ENCODE data around the gene PLEKHG1.

Gene PLEKHG1

DNA sequence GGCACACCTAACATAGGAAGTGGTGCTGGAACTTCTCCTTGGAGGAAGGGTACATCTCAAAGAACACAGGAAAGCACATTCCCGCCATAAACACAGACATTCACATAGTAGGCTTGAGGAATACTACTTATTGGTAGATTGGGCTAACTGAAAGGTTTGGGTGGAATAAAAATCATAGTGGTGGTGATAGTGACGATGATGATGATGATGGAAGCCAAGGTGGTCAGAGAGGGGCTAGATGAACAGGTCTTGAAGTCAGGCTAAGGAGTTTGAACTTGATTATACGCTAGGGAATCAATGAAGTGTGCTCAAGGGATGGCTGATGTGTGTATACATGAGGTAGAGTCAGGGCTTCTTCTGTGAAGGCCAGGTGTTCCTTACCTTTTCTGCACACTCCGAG is 12.0 kb upstream of the PLEKHG1 start:
- Histone ChIP-seq H3K79me2 (ENCODE audit: insufficient read depth, low read length) (no peaks in the 10 kb centered on the region), H2AFZ (ENCODE audit: low read depth, low read length, severe bottlenecking) (no peak overlapping the region), H3K27ac (ENCODE audit: low read depth, low read length) (no peak overlapping the region), H3F3A (ENCODE audit: insufficient read depth) (no peaks in the 10 kb centered on the region), H3K4me3 (ENCODE audit: insufficient read depth, low read length, poor library complexity, severe bottlenecking) (no peak overlapping the region), H3K9me2 (replicated peaks; ENCODE audit: insufficient read depth, low read length) (no peaks in the 10 kb centered on the region), H4K20me1 (ENCODE audit: low read depth, low read length) (no peaks in the 10 kb centered on the region), H3K9me3 (ENCODE audit: insufficient read depth, low read length) (no peaks in the 10 kb centered on the region), H3K9ac (ENCODE audit: low read length) (no peak overlapping the region), H3K4me2 (ENCODE audit: low read depth, low read length, poor library complexity, severe bottlenecking) (no peak overlapping the region), H3K27me3 (ENCODE audit: low read length) (no peaks in the 10 kb centered on the region), H3K36me3 (ENCODE audit: low read length) (no peaks in the 10 kb centered on the region)
- TF ChIP-seq EZH2phosphoT487 (conservative IDR thresholded peaks at IDR 0.05; ENCODE audit: low read length) = no peak
- TF ChIP-seq, protein P1, sequence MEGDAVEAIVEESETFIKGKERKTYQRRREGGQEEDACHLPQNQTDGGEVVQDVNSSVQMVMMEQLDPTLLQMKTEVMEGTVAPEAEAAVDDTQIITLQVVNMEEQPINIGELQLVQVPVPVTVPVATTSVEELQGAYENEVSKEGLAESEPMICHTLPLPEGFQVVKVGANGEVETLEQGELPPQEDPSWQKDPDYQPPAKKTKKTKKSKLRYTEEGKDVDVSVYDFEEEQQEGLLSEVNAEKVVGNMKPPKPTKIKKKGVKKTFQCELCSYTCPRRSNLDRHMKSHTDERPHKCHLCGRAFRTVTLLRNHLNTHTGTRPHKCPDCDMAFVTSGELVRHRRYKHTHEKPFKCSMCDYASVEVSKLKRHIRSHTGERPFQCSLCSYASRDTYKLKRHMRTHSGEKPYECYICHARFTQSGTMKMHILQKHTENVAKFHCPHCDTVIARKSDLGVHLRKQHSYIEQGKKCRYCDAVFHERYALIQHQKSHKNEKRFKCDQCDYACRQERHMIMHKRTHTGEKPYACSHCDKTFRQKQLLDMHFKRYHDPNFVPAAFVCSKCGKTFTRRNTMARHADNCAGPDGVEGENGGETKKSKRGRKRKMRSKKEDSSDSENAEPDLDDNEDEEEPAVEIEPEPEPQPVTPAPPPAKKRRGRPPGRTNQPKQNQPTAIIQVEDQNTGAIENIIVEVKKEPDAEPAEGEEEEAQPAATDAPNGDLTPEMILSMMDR (IDR thresholded peaks at IDR 0.05; ENCODE audit: insufficient read depth, low read length, poor library complexity, severe bottlenecking) = no peak

DNA sequence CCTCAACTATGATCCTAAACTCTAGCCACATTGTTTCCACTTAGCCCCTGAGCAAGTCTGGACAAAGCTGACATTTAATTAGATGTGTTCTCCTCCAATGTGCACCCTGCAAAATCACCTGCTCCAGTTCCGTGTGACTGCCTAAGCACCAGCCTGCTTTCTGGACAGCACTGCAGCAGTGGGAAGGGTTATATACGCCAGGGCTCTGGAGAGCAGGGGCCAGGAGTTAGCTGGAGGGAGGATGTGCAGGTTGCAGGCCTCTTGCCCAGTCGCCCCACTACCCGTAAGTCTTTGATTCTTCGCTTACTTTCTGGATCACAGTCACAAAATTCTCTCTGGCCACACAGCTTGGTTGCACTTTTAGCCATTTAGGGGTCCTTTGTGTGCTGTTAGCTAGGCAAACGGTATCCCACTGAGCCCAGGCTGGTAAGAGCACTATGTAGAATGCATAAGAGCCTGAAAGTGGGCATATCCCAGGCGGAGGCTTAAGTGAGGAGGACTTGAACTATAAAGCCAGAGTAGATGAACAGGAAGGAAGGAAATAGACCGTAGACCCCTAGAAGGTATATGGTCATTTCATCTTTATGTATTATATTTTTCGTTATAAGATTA is 10.7 kb upstream of the PLEKHG1 start:
- no peak overlapping the region for H3K27ac ChIP-seq (ENCODE audit: low read depth, low read length)
- no peak overlapping the region for H3K4me2 ChIP-seq (ENCODE audit: low read depth, low read length, poor library complexity, severe bottlenecking)
- H3K9me2 ChIP-seq (replicated peaks; ENCODE audit: insufficient read depth, low read length) = no peaks in the 10 kb centered on the region
- no peaks in the 10 kb centered on the region for H4K20me1 ChIP-seq (ENCODE audit: low read depth, low read length)
- H3K79me2 ChIP-seq (ENCODE audit: insufficient read depth, low read length) = no peaks in the 10 kb centered on the region
- no peak overlapping the region for H3K9ac ChIP-seq (ENCODE audit: low read length)
- H3K36me3 ChIP-seq (ENCODE audit: low read length) = no peaks in the 10 kb centered on the region
- no peak overlapping the region for H2AFZ ChIP-seq (ENCODE audit: low read depth, low read length, severe bottlenecking)
- H3K27me3 ChIP-seq (ENCODE audit: low read length) = no peaks in the 10 kb centered on the region
- H3K9me3 ChIP-seq (ENCODE audit: insufficient read depth, low read length) = no peaks in the 10 kb centered on the region
- no peaks in the 10 kb centered on the region for H3F3A ChIP-seq (ENCODE audit: insufficient read depth)
- TF ChIP-seq, protein P1 (IDR thresholded peaks at IDR 0.05; ENCODE audit: insufficient read depth, low read length, poor library complexity, severe bottlenecking) = no peak
- TF ChIP-seq EZH2phosphoT487 (conservative IDR thresholded peaks at IDR 0.05; ENCODE audit: low read length) = no peak
- H3K4me3 ChIP-seq (ENCODE audit: insufficient read depth, low read length, poor library complexity, severe bottlenecking) = no peak overlapping the region

DNA sequence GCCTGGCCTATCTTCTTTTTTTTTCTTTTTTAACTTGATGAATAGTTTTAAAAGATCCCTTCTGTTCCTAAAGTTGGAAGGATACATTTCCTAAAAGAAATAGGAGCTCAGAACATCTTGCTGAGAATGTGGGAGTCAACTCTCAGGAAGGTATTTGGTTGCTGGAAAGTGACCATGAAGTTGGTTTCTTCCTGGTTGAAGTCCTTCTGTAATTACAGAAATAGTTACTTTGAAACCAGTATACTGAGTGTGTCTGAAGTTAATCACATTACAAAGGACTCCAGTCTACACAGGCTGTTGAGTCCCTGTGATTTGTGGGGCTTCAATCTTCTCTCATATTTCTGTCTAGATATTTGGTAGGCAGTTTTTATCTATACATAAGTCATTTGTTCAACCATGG is 9.8 kb upstream of the PLEKHG1 start:
- Histone ChIP-seq H3K9me3 (ENCODE audit: insufficient read depth, low read length) (no peaks in the 10 kb centered on the region), H4K20me1 (ENCODE audit: low read depth, low read length) (no peaks in the 10 kb centered on the region), H3K9me2 (replicated peaks; ENCODE audit: insufficient read depth, low read length) (no peaks in the 10 kb centered on the region), H3K4me2 (ENCODE audit: low read depth, low read length, poor library complexity, severe bottlenecking) (no peak overlapping the region), H3K27ac (ENCODE audit: low read depth, low read length) (no peak overlapping the region), H2AFZ (ENCODE audit: low read depth, low read length, severe bottlenecking) (no peak overlapping the region), H3K36me3 (ENCODE audit: low read length) (no peaks in the 10 kb centered on the region), H3K9ac (ENCODE audit: low read length) (no peak overlapping the region), H3F3A (ENCODE audit: insufficient read depth) (no peaks in the 10 kb centered on the region), H3K4me3 (ENCODE audit: insufficient read depth, low read length, poor library complexity, severe bottlenecking) (no peak overlapping the region), H3K27me3 (ENCODE audit: low read length) (no peaks in the 10 kb centered on the region), H3K79me2 (ENCODE audit: insufficient read depth, low read length) (no peaks in the 10 kb centered on the region)
- TF ChIP-seq, protein P1 (IDR thresholded peaks at IDR 0.05; ENCODE audit: insufficient read depth, low read length, poor library complexity, severe bottlenecking) = no peak
- no peak for TF ChIP-seq EZH2phosphoT487 (conservative IDR thresholded peaks at IDR 0.05; ENCODE audit: low read length)
